ENCODE measurements around the gene ACTA1. TPM values are rescaled to one million over a fixed set of nuclear protein-coding genes. Genes with fewer than 3 reads are reported as not detected.

ACTA1 gene
- total and polyA plus RNA-seq, 2 experiments from 2014 or later = 8.8 to 13.0 TPM

GRCh38 chr1:229459815-229460214 is 25.9 kb upstream of the ACTA1 start:
- H3K27ac ChIP-seq (ENCODE audit: low read depth) = no peak overlapping the region
- no peak for ATAC-seq
- no peaks in the 10 kb centered on the region for H3K27me3 Mint-ChIP-seq (ENCODE audit: insufficient read depth, low read depth, poor library complexity)

More at GRCh38 chr1:229459815-229460214, 25.9 kb upstream of the ACTA1 start:
- Mint-ChIP-seq H3K4me3 (no peak overlapping the region), H3K4me1 (no peaks in the 10 kb centered on the region), H3K27ac (no peak overlapping the region), H3K9me3 (no peaks in the 10 kb centered on the region), H3K36me3 (ENCODE audit: low read depth) (peaks cover 66% of the 10 kb centered on the region)
- DNase-seq (ENCODE audit: low spot score) = no peak
- no peak overlapping the region for H3K4me2 ChIP-seq
- no peaks in the 10 kb centered on the region for H3F3A ChIP-seq (replicated peaks; ENCODE audit: low read depth)
- no peak for TF ChIP-seq ZNF462 (CRISPR knock-in tag; IDR thresholded peaks at IDR 0.05)
- TF ChIP-seq STAT1 (IDR thresholded peaks at IDR 0.05; ENCODE audit: unreplicated experiment) = no peak
- no peak for TF ChIP-seq CTCF (conservative IDR thresholded peaks at IDR 0.05; ENCODE audit: low read depth in 2 of 2)
- TF ChIP-seq ZNF331 (CRISPR knock-in tag; IDR thresholded peaks at IDR 0.05; ENCODE audit: low read depth) = no peak
- H2AFZ ChIP-seq = no peak overlapping the region
- H3K27me3 ChIP-seq (ENCODE audit: insufficient read depth) = no peaks in the 10 kb centered on the region
- no peak overlapping the region for H3K4me3 ChIP-seq
- H3K79me2 ChIP-seq (replicated peaks; ENCODE audit: insufficient read depth) = no peaks in the 10 kb centered on the region
- no peaks in the 10 kb centered on the region for H3K9me2 ChIP-seq (ENCODE audit: insufficient read depth)
- H3K4me1 ChIP-seq (ENCODE audit: insufficient read depth) = no peaks in the 10 kb centered on the region
- peaks cover 29% of the 10 kb centered on the region for H3K36me3 ChIP-seq (ENCODE audit: insufficient read depth)
- no peaks in the 10 kb centered on the region for H4K20me1 ChIP-seq (replicated peaks; ENCODE audit: insufficient read depth)
